Endometrial microvascular endothelial cells (primary cell): ENCODE results near the gene NACA. TPM values are rescaled to one million over a fixed set of nuclear protein-coding genes. Genes with fewer than 3 reads are reported as not detected.
"Not testable (repeated sequence)": the region's sequence is repeated elsewhere in the genome, so short reads cannot be mapped to it uniquely, and the experiment has no call there.

Experiments
- in situ Hi-C: cut with HindIII; loops from 2 replicates; pipeline ENCODE4 v1.10.0; 2017; ENCODE audit warnings: low sequenced_read_pairs, low pct_unique_long_range_greater_than_20kb; ENCODE audit errors: inconsistent ontology term
- total RNA-seq: library from RNA; depleted of rRNA; stranded (reverse); fragments of >200 nt; gene quantifications from one replicate; pipeline ENCODE4 v1.2.3, GENCODE V29; 2015; ENCODE audit errors: inconsistent ontology term

NACA gene
- total RNA-seq, 1 donor from 2014 or later, result 1,325 TPM

GRCh38 chr12:56726196-56726675 lies 1.1 kb upstream of the NACA start:
- in situ Hi-C loops, result not testable (repeated sequence)

GRCh38 chr12:56725723-56726102 lies 614 bp upstream of the NACA start:
- in situ Hi-C loops, result no loop called here

DNA sequence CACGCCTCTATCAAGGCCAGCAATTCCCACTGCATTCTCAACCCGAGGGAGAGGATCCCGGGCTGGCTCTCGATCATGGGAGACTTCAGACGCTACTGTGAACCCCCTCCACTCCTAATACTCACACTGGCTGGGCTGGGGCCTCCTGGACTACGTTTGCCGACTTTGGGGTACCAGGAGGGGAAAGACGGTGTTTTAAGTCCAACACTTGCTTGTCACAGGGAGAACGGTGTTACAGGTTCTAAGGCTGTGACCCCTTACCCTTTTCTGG lies 463 bp downstream of the NACA start:
- in situ Hi-C loops, result no loop called here

GRCh38 chr12:56723889-56724700 lies 1.0 kb downstream of the NACA start:
- in situ Hi-C loops, result no loop called here

- in situ Hi-C loops, result no loop called here
Measured at GRCh38 chr12:56723352-56723751, 1.7 kb downstream of the NACA start.

GRCh38 chr12:56722832-56723231 lies 2.3 kb downstream of the NACA start:
- in situ Hi-C loops, result no loop called here

GRCh38 chr12:56721721-56722120 lies 3.4 kb downstream of the NACA start:
- in situ Hi-C loops, result no loop called here

DNA sequence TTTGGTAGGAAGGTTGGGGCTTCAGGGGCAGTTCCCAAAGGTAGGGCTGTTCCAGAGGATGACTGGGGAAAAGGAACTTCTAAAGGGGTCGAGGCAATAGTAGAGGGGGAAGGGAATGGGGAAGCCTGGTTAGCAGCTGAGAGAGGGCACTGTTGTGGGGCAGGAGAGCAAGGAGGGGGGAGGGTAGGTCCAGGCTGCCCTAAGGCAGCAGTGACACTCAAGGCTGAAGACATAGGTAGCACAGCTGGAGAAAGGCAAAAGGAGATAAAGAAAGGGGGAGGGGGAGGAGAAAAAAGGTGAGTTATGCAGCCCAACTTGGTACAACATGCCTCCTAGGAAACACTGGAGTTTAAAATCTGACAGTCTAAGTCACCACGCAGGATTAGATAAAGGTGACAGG lies 3.9 kb downstream of the NACA start:
- in situ Hi-C loops, result no loop called here

- in situ Hi-C loops, result no loop called here
Measured at GRCh38 chr12:56720731-56721151, 4.4 kb downstream of the NACA start.

DNA sequence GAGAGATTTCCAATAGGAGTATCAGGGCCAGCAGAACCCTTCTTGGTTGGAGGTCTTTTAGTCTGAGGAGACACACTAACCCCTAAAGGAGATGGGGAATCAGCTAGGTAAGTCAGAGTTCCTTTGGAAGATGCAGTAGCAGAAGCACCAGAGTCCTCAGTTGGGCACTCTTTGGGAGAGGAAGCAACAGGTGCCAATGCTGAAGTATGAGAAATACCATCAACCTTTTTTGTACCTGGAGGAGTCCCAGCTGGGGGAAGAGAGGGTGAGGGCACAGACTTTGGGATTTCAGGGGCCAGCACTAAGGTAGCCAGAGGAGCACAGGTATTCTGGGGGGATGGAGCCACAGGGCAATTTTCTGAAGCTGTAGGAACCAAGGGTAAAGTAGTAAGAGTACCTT lies 6.0 kb downstream of the NACA start:
- in situ Hi-C loops, result no loop called here

- in situ Hi-C loops, result no loop called here
Measured at GRCh38 chr12:56718636-56719035, 6.5 kb downstream of the NACA start.

DNA sequence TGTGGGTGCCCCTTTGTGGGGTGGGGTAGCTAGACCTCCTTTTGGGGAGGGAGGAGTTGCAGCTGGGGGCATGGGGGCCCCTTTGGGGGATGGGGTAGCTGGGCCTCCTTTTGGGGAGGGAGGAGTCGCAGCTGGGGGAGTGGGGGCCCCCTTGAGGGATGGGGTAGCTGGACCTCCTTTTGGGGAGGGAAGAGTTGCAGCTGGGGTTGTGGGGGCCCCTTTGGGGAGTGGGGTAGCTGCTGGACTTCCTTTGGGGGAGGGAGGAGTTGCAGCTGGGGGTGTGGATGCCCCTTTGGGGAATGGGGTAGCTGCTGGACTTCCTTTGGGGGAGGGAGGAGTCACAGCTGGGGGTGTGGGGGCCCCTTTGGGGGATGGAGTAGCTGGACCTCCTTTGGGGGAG lies 7.0 kb downstream of the NACA start:
- in situ Hi-C loops, result no loop called here

DNA sequence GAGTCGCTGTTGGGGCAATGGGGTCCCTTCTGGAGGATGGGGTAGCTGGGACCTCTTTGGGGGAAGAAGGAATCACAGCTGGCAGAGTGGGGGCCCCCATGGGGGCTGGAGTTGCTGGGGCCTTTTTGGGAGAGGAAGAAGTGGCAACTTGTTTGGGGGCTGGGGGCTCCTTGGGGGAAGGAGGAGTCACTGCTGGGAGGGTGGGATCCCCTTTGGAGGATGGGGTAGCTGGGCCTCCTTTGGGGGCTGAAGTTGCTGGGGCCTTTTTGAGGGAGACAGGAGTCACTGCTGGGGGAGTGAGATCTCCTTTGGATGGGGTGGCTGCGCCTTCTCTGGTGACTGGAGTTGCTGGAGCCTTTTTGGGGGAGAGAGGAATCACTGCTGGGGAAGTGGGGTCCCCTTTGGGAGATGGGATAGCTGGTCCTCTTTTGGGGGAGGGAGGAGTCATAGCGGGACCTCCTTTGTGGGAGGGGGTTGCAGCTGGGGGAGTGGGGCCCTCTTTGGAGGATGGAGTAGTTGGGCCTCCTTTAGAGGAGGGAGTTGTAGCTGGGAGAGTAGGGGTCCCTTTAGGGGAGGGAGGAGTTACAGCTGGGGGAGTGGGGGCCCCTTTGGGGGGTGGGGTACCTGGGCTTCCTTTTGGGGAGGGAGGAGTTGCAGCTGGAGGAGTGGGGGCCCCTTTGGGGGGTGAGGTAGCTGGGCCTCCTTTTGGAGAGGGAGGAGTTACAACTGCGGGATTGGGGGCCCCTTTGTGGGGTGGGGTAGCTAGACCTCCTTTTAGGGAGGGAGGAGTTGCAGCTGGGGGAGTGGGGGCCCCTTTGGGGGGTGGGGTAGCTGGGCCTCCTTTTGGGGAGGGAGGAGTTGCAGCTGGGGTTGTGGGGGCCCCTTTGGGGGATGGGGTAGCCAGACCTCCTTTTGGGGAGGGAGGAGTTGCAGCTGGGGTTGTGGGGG lies 7.9 kb downstream of the NACA start:
- in situ Hi-C loops, result no loop called here

GRCh38 chr12:56716458-56716857 lies 8.6 kb downstream of the NACA start:
- in situ Hi-C loops, result no loop called here

GRCh38 chr12:56715798-56716197 lies 9.3 kb downstream of the NACA start:
- in situ Hi-C loops, result no loop called here

GRCh38 chr12:56714431-56714929 lies 10.6 kb downstream of the NACA start:
- in situ Hi-C loops, result no loop called here

DNA sequence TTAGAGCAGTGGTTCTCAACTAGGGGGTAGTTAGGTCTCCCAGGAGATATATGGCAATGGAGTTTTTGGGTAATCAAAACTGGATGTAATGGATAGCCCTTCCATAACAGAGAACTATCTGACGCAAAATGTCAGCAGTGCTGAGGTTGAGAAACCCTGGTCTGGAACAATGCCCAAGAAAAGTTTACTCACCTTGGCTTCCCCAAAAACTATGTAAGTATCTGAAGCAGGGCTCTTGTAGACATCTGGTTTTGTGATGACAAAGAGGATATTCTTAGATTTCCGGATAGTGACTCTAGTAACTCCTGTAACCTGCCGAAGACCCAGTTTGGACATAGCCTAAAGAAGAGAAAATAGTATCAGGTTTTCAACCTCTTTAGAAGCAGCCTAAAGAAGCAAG lies 11.8 kb downstream of the NACA start:
- in situ Hi-C loops, result no loop called here

DNA sequence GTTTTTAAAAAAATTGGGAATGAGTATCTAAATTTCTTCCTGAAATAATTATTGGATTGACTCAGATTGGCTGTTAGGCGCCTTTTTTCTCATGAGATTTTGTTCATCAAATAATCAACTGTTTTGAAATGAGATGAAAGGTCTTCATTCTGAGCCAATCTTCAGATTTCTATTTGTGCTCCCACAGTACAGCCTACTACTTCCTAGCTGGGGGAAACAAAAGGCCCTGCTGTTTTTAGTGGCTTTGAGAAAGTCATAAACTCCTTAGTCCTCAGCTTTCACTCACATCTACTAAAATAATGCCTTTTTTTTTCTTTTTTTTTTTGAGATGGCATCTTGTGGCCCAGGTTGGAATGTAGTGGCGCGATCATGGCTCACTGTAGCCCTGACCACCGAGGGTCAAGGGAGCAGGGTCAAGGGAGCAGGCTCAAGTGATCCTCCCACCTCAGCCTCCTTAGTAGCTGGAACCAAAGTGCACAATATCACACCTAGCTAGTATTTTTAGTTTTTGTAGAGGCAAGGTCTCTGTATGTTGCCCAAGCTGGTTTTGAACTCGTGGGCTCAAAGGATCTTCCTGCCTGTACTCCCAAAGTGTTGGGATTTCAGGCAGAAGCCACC lies 15.2 kb downstream of the NACA start:
- in situ Hi-C loops, result no loop called here

- in situ Hi-C loops, result not testable (repeated sequence)
Measured at GRCh38 chr12:56704522-56704921, 20.6 kb downstream of the NACA start.
